GDM1 (cell line): ENCODE results near the gene TMEM236.

Experiments
- DNase-seq: peaks from one replicate; lab custom pipeline; 2025; lab: John Stamatoyannopoulos, UW

Gene TMEM236

GRCh38 chr10:17787087-17787961 lies 35.3 kb downstream of the TMEM236 start:
- DNase-seq, result no peak

GRCh38 chr10:17788646-17789045 lies 36.6 kb downstream of the TMEM236 start:
- DNase-seq, result no peak

- no peak for DNase-seq
Measured at GRCh38 chr10:17789396-17789795, 37.4 kb downstream of the TMEM236 start.

- no peak for DNase-seq
Measured at GRCh38 chr10:17790651-17791050, 38.6 kb downstream of the TMEM236 start.

GRCh38 chr10:17792991-17793390 lies 41.0 kb downstream of the TMEM236 start:
- no peak for DNase-seq

GRCh38 chr10:17793823-17794644 lies 42.0 kb downstream of the TMEM236 start:
- no peak for DNase-seq

GRCh38 chr10:17795083-17795482 lies 43.1 kb downstream of the TMEM236 start:
- no peak for DNase-seq

GRCh38 chr10:17795813-17796594 lies 44.0 kb downstream of the TMEM236 start:
- DNase-seq, result no peak

GRCh38 chr10:17801507-17801906 lies 49.5 kb downstream of the TMEM236 start:
- DNase-seq, result no peak

- DNase-seq, result no peak
Measured at GRCh38 chr10:17802350-17802749, 50.3 kb downstream of the TMEM236 start.

- DNase-seq, result no peak
Measured at GRCh38 chr10:17802976-17803375, 51.0 kb downstream of the TMEM236 start.

- DNase-seq, result no peak
Measured at GRCh38 chr10:17805330-17805729, 53.3 kb downstream of the TMEM236 start.

- peak; percentile 16 for DNase-seq
Measured at GRCh38 chr10:17805921-17806577, 54.0 kb downstream of the TMEM236 start.

- DNase-seq, result no peak
Measured at GRCh38 chr10:17808971-17809841, 57.2 kb downstream of the TMEM236 start, which contains the start of gene MRC1. Gene MRC1 (plus strand): TSS chr10:17809348. CDS start chr10:17809466, 118 bp downstream.

- DNase-seq, result no peak
Measured at GRCh38 chr10:17811146-17811865, 59.3 kb downstream of the TMEM236 start.

GRCh38 chr10:17814973-17815372 lies 63.0 kb downstream of the TMEM236 start:
- DNase-seq, result no peak

GRCh38 chr10:17816199-17816598 lies 64.2 kb downstream of the TMEM236 start:
- no peak for DNase-seq

GRCh38 chr10:17817316-17817715 lies 65.3 kb downstream of the TMEM236 start:
- no peak for DNase-seq

GRCh38 chr10:17817790-17818189 lies 65.8 kb downstream of the TMEM236 start:
- DNase-seq, result no peak

- no peak for DNase-seq
Measured at GRCh38 chr10:17819836-17820235, 67.8 kb downstream of the TMEM236 start.
